HG03521 (cell line): ENCODE measurements around the gene HOXB1.
"Not testable (repeated sequence)": the region's sequence is repeated elsewhere in the genome, so short reads cannot be mapped to it uniquely, and the experiment has no call there.

Experiments used
- ATAC-seq: cut with Tn5 transposase; IDR thresholded peaks from one replicate; pipeline ENCODE4 v1.9.1; 2021; ENCODE audit warnings: mild to moderate bottlenecking, moderate library complexity; ENCODE audit not compliant: unreplicated experiment

The HOXB1 gene

GRCh38 chr17:48499735-48500434 lies 30.9 kb downstream of the HOXB1 start:
- no peak for ATAC-seq

- ATAC-seq = no peak
Observed at GRCh38 chr17:48499248-48499647, 31.6 kb downstream of the HOXB1 start.

GRCh38 chr17:48498164-48498850 lies 32.5 kb downstream of the HOXB1 start:
- no peak for ATAC-seq

GRCh38 chr17:48497103-48497502 lies 33.7 kb downstream of the HOXB1 start:
- ATAC-seq = no peak

GRCh38 chr17:48494335-48494734 lies 36.5 kb downstream of the HOXB1 start:
- ATAC-seq = no peak

GRCh38 chr17:48492401-48493298 lies 38.2 kb downstream of the HOXB1 start:
- ATAC-seq = no peak

- ATAC-seq = no peak
Observed at GRCh38 chr17:48491527-48492273, 39.1 kb downstream of the HOXB1 start.

- no peak for ATAC-seq
Observed at GRCh38 chr17:48490451-48490892, 40.3 kb downstream of the HOXB1 start.

- no peak for ATAC-seq
Observed at GRCh38 chr17:48489781-48490180, 41.0 kb downstream of the HOXB1 start.

GRCh38 chr17:48488548-48489106 lies 42.2 kb downstream of the HOXB1 start:
- no peak for ATAC-seq

GRCh38 chr17:48487221-48487620 lies 43.6 kb downstream of the HOXB1 start:
- no peak for ATAC-seq

- ATAC-seq = no peak
Observed at GRCh38 chr17:48486557-48486956, 44.3 kb downstream of the HOXB1 start.

GRCh38 chr17:48484850-48485249 lies 46.0 kb downstream of the HOXB1 start:
- ATAC-seq = no peak

- ATAC-seq = no peak
Observed at GRCh38 chr17:48484256-48484655, 46.6 kb downstream of the HOXB1 start.

GRCh38 chr17:48483471-48484131 lies 47.2 kb downstream of the HOXB1 start:
- ATAC-seq = no peak

GRCh38 chr17:48483004-48483403 lies 47.8 kb downstream of the HOXB1 start:
- no peak for ATAC-seq

- not testable (repeated sequence) for ATAC-seq
Observed at GRCh38 chr17:48482301-48482700, 48.5 kb downstream of the HOXB1 start.

GRCh38 chr17:48479014-48479402 lies 51.8 kb downstream of the HOXB1 start:
- no peak for ATAC-seq
